Prostate gland (tissue), 2 donors: Measurements from ENCODE around the gene ECHS1. TPM values are rescaled to one million over a fixed set of nuclear protein-coding genes. Genes with fewer than 3 reads are reported as not detected.

Experiments
- DNase-seq: peaks from one replicate; pipeline ENCODE4 v3.0.0-alpha.2; 2019; ENCODE audit warnings: low spot score
- H3K27ac ChIP-seq, 2 donors: fragments of 200-600 bp; sonication (generic); 2 replicates each; pipeline ENCODE4 v1.5.1; 2017 to 2019
- H3K27me3 ChIP-seq: fragments of 200-600 bp; sonication (generic); replicated peaks from 2 replicates; pipeline ENCODE4 v1.5.1; 2019; ENCODE audit not compliant: insufficient read depth
- H3K36me3 ChIP-seq, 2 donors: fragments of 200-600 bp; sonication (generic); 1 replicate in 1 of 2; 2 replicates in 1 of 2; pipeline versions ENCODE4 v1.5.1 to v1.8.1; 2017 to 2019
- H3K4me1 ChIP-seq: fragments of 200-600 bp; sonication (generic); replicated peaks from 2 replicates; pipeline ENCODE4 v1.5.1; 2019
- H3K4me3 ChIP-seq, 2 donors: fragments of 200-600 bp; sonication (generic); 2 replicates each; pipeline ENCODE4 v1.5.1; 2017 to 2019
- H3K9me3 ChIP-seq: fragments of 200-600 bp; sonication (generic); 2 replicates; pipeline ENCODE4 v1.5.1; 2017
- POLR2A ChIP-seq: fragments of 450-650 bp; IDR thresholded peaks from one replicate; pipeline ENCODE4 v1.6.1; 2016; ENCODE audit warnings: antibody characterized with exemption, mild to moderate bottlenecking
- POLR2AphosphoS5 ChIP-seq: sonication (generic); formaldehyde crosslinking; IDR thresholded peaks from one replicate; pipeline ENCODE4 v1.6.1; 2017; ENCODE audit warnings: antibody characterized with exemption
- WGBS: methylation state at CpG from one replicate; pipeline ENCODE4 v1.1.5; 2018; 5-methylcytosine and 5-hydroxymethylcytosine counted together
- intact Hi-C: fragments of 100-400 bp; cut with DNase I; formaldehyde crosslinking; loops from one replicate; pipeline ENCODE4 v1.14.2; 2022
- total RNA-seq, 2 donors: library from RNA; depleted of rRNA; stranded (reverse); fragments of >200 nt; gene quantifications; one replicate each; pipeline ENCODE4 v1.1.0, GENCODE V29; 2016
- TF ChIP-seq, protein P1 (sequence below), 4 experiments: fragments of 200-600 bp in 2 of 4; fragments of 450-650 bp in 2 of 4; sonication (generic) in 2 of 4; IDR thresholded peaks; 1 replicate in 3 of 4; 2 replicates in 1 of 4; pipeline ENCODE4 v1.5.1; 2016 to 2019; ENCODE audit warnings: antibody characterized with exemption in 4 of 4, mild to moderate bottlenecking in 2 of 4, moderate library complexity in 2 of 4

Gene ECHS1
- total RNA-seq, 2 donors from 2014 or later: 112 to 126 TPM

DNA sequence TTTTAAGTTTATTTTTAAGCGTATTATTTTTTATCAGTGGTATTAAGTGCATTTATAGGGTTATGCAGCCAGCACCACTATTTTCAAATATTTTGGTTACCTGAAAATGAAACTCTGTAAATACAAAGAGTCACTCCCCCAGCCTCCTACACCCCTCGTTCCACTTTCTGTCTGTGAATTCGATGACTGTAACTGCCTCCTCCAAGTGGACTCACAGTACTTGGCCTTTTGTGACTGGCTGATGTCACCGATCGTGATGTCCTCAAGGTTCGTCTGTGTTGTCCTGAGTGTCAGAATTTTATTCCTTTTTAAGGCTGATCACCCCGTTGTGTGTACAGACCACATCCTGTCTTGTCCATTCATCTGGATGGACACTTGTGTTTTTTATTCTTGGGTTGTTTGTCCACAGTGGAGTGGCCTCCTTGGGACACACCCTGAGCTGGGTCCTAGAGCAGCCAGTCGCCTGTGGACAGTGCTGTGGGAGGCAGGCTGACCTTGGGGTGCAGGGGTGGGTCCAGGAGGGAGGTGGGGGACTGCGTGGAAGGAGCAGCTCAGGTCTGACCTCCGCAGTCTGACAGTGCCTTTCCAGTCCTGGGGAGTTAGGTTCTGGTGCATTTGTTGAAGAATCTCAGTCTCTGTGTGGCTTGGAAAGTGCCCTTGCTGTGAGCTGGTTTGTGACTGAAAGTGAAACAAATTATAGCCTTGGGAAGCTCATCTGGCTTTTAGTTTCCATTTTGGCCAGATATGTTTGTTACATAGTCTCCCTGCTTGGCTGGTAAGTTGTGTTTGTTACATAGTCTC is 27.7 kb upstream of the ECHS1 start:
- DNase-seq: no peak
- no peaks in the 10 kb centered on the region for H3K27me3 ChIP-seq
- H3K4me1 ChIP-seq: no peaks in the 10 kb centered on the region
- peaks cover 0 to 21% of the 10 kb centered on the region in 2 donors for H3K36me3 ChIP-seq
- WGBS: 87% methylated on average over 10 of the region's 10 CpGs
- no peaks in the 10 kb centered on the region for H3K9me3 ChIP-seq
- no peak overlapping the region for H3K27ac ChIP-seq
- intact Hi-C loops: no loop called here
- no peak for TF ChIP-seq POLR2AphosphoS5
- TF ChIP-seq POLR2A: no peak
- TF ChIP-seq, protein P1, sequence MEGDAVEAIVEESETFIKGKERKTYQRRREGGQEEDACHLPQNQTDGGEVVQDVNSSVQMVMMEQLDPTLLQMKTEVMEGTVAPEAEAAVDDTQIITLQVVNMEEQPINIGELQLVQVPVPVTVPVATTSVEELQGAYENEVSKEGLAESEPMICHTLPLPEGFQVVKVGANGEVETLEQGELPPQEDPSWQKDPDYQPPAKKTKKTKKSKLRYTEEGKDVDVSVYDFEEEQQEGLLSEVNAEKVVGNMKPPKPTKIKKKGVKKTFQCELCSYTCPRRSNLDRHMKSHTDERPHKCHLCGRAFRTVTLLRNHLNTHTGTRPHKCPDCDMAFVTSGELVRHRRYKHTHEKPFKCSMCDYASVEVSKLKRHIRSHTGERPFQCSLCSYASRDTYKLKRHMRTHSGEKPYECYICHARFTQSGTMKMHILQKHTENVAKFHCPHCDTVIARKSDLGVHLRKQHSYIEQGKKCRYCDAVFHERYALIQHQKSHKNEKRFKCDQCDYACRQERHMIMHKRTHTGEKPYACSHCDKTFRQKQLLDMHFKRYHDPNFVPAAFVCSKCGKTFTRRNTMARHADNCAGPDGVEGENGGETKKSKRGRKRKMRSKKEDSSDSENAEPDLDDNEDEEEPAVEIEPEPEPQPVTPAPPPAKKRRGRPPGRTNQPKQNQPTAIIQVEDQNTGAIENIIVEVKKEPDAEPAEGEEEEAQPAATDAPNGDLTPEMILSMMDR (IDR thresholded peaks at IDR 0.05): no peak
- H3K4me3 ChIP-seq: no peak overlapping the region

- no peak for DNase-seq
- TF ChIP-seq POLR2AphosphoS5 (no peak), POLR2A (no peak)
- TF ChIP-seq, protein P1 (IDR thresholded peaks at IDR 0.05): no peak
- H3K27ac ChIP-seq: no peak overlapping the region
- peaks cover 0 to 21% of the 10 kb centered on the region in 2 donors for H3K36me3 ChIP-seq
- no peak overlapping the region for H3K4me3 ChIP-seq
- WGBS: 94% methylated on average over 16 of the region's 19 CpGs
- no peaks in the 10 kb centered on the region for H3K4me1 ChIP-seq
- intact Hi-C loops: no loop called here
- no peaks in the 10 kb centered on the region for H3K27me3 ChIP-seq
- no peaks in the 10 kb centered on the region for H3K9me3 ChIP-seq
Observed at GRCh38 chr10:133399123-133399601, 26.0 kb upstream of the ECHS1 start.

DNA sequence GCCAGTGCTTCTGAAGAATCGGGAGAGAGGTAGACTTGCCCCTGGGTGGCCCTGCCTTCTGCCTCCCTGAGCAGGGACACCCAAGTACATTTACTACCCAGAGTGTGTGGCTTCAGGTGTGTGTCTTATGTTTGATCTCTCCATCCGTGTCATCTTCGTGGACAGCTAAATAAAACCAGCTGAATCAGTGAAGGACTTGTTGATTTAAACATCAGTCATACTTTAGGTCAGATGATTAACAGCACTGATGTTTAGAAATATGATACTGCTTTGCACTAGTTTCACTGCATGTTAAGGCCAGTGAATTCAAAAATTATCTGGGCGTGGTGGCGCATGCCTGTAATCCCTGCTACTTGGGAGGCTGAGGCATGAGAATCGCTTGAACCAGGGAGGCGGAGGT is 24.8 kb upstream of the ECHS1 start:
- Histone ChIP-seq H3K27ac (no peak overlapping the region), H3K27me3 (no peaks in the 10 kb centered on the region), H3K9me3 (no peaks in the 10 kb centered on the region), H3K36me3 (peaks cover 0 to 21% of the 10 kb centered on the region in 2 donors), H3K4me3 (no peak overlapping the region), H3K4me1 (no peaks in the 10 kb centered on the region)
- TF ChIP-seq POLR2AphosphoS5 (no peak), POLR2A (no peak)
- TF ChIP-seq, protein P1 (IDR thresholded peaks at IDR 0.05): no peak
- intact Hi-C loops: no loop called here
- WGBS: 94% methylated on average over 7 of the region's 7 CpGs
- no peak for DNase-seq

DNA sequence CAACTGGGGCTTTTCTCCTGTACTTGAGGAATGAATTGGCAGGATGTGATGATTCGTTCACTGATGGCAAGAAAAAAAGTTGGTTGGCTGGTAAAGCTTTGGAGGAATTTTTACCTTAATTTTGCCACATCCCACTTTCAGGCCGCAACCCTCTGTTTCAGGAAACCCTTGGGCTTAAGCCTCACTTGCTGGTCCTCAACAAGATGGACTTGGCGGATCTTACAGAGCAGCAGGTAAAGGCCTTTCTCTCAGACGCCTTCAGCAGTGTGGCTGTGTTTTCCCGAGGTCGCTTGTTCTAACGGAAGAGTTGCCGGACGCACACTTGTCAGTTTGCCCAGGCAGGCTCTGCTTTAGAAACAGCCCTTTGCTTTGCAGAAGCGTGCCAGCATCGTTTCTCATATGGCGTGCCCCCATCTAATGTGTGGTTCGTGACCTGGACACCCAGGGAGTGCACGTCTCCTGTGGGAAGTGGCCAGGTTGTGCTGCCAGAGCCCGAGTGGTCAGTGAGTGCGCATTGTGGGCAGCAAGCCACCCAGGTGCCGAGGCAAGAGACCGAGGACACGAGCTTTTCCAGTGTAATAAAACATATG is 23.0 kb upstream of the ECHS1 start:
- Histone ChIP-seq H3K4me1 (no peaks in the 10 kb centered on the region), H3K4me3 (no peak overlapping the region), H3K9me3 (no peaks in the 10 kb centered on the region), H3K36me3 (peaks cover 0 to 14% of the 10 kb centered on the region in 2 donors), H3K27ac (no peak overlapping the region), H3K27me3 (no peaks in the 10 kb centered on the region)
- 91% methylated on average over 19 of the region's 19 CpGs for WGBS
- no peak for TF ChIP-seq POLR2A
- TF ChIP-seq, protein P1 (IDR thresholded peaks at IDR 0.05): no peak
- TF ChIP-seq POLR2AphosphoS5: no peak
- intact Hi-C loops: no loop called here
- no peak for DNase-seq
